Stimulated activated naive CD4-positive, alpha-beta T cell (primary cell): Measurements from ENCODE around the gene ST6GALNAC3.

Experiments
- DNase-seq, 6 experiments: peaks; one replicate each; lab custom pipeline; 2025; lab: John Stamatoyannopoulos, UW

Gene ST6GALNAC3

GRCh38 chr1:76247261-76247852 lies 172.8 kb downstream of the ST6GALNAC3 start:
- DNase-seq: no peak

- no peak for DNase-seq
These were observed 175.7 kb downstream of the ST6GALNAC3 start for GRCh38 chr1:76250271-76250670.

- no peak for DNase-seq
These were observed 177.9 kb downstream of the ST6GALNAC3 start for GRCh38 chr1:76252431-76252830.

DNA sequence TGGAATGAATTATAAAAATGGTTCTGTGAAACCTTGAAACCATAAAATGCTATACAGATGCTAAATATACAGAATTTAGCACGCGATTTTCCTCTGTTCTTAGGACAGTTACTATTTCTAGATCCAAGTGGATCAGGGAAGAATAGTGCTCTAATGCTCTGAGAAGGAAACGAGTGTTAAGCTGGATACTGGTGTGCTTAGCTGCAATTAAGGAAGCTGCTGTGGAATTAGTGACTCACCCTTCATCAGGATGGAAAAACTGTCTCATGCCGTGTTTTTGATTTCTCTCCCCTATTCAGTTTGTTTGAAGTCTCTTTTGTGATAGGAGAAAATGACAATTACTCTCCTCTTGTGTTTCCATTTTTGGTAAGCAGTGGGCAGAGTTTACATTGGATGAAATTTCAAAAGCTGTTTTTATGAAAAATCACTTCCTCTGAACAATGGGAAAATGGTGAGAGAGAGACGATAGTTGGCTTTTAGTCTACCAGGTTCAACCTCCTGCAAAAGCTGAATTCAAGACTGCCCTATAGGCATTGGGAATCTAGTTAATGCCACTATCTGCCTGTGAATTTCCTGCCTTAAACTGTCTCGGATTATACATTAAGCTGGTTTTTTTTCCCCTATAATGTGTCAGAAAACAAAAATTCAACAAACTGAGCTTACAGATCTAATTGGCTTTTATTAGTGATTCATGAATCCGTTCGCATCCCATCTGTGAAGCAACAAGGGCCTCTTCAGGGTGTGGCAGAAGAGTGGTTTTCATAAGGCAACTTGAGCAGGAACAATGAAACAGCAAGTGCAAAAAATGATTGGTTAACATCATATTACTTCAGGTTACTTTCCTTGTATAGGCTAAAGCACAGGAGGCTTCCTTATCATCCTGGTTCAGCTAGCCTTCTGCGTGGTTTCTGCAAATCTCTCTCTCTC lies 179.8 kb downstream of the ST6GALNAC3 start:
- DNase-seq: no peak

GRCh38 chr1:76256289-76257223 lies 182.0 kb downstream of the ST6GALNAC3 start:
- DNase-seq: peak in 2 of 6 experiments; percentile 14 to 36

GRCh38 chr1:76257823-76258222 lies 183.3 kb downstream of the ST6GALNAC3 start:
- DNase-seq: no peak

DNA sequence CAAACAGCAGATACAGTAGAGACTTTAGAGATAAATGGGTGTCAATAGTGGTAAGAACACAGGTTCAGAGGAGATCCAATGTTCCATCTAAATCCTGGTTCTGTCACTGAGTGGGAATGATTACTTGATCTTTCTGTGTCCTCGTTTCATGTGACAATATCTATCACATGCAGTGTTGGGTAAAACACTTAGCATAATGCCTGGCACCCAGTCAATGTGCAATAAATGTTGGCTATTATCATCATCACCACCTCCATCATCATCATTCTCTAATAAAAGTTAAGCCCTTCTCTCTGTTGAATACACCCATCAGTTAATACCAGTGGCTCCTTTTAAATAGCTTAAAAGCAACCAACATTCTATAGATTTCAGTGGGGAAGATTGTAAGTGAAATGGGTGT lies 184.7 kb downstream of the ST6GALNAC3 start:
- DNase-seq: no peak

DNA sequence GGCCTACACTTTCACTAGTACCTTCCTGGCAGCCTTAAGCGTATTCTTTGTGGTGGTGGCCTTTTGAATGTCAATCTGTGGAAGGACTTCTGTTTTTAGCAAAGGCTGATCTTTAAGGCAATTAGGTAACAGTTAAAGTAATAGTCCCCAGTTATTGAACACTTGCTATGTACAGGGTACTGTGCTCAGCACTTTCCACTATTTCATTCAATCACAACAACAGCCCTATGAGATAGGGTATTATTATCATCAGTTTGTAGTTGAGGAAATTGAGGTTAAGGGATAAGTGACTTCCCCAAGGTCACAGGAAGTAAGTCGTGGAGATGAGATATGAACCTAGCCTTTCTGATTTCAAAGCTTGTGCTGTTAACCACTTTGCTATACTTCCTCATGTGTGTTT lies 185.7 kb downstream of the ST6GALNAC3 start:
- peak in 2 of 6 experiments; percentile 6 to 15 for DNase-seq

GRCh38 chr1:76262601-76263000 lies 188.1 kb downstream of the ST6GALNAC3 start:
- no peak for DNase-seq

DNA sequence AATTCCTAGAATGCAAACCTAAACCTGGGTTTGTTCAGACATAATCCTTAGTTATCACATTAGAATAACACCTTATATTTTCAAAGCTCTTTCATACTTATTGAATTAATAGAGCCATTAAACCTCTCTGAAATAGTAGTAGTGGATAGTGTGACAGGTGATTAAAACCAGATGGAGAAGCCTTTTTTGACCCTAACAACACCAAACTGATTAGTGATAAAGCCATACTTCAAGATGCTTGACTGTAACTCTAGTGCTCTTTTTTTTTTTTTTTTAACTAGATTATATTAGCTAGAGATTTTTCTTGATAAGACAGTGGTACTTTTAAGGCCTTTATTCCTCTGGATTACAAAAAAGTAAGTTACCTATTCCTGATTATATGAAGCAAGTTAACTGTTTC lies 190.1 kb downstream of the ST6GALNAC3 start:
- no peak for DNase-seq

- no peak for DNase-seq
These were observed 192.2 kb downstream of the ST6GALNAC3 start for GRCh38 chr1:76266762-76267161.

DNA sequence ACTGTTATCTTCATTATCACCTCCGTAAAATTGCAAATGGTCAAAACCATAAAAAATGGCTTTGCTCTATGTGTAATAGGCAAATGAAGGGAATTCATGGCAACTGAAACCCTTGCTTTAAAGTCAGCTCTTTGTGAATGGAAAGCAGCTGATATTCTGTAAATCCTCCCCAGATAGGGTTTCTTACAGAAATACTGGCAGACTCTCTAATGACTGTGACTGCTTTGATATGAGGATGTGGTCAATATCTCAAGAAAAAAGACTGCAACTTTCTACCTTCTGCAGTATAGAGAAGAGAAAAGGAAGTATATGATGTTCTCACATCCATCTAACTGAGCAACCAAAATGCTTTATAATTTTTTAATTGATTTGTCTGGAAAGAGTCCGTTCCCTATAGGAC lies 193.1 kb downstream of the ST6GALNAC3 start:
- peak in 3 of 6 experiments; percentile 70 to 72 (median 71) for DNase-seq

GRCh38 chr1:76268341-76268740 lies 193.8 kb downstream of the ST6GALNAC3 start:
- DNase-seq: no peak

GRCh38 chr1:76269155-76269554 lies 194.6 kb downstream of the ST6GALNAC3 start:
- no peak for DNase-seq

DNA sequence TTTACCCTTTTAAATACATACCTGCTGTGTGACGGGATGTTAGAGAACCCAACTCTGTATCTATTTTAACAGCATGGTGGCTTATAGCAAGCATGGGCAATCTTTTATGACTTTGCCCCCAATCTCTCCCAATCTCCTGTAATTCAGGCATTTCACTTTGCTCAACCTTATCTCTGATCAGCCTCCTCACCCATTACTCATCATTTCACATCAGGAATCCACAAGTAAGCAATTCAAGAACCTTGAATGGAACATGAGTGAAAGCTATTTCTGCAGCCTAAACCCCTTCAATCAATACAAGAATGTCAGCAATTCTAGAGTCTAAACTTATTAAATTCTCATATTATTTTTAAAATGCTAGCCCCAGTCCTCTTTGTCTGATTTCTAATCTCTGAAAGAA lies 199.8 kb downstream of the ST6GALNAC3 start:
- DNase-seq: no peak

GRCh38 chr1:76274718-76275117 lies 200.2 kb downstream of the ST6GALNAC3 start:
- no peak for DNase-seq

DNA sequence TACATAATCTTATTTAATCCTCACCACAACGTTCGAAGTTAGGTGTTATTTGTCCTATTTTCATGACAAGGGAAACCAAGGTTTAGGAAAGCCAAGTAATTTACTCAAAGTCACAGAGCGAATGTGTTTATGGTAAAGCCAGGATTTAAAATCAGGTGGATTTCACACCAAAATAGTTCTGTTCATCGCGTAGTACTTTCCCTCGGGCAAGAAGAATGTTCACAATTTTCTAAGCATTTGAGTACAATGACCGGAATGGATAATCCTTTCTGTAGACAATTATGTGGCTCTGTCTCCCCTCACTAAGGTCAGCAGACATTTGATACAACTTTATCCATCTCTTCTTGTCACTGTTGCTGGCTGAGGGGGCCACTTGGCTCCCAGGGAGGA lies 204.2 kb downstream of the ST6GALNAC3 start:
- DNase-seq: no peak

- no peak for DNase-seq
These were observed 204.7 kb downstream of the ST6GALNAC3 start for GRCh38 chr1:76279101-76279748.

DNA sequence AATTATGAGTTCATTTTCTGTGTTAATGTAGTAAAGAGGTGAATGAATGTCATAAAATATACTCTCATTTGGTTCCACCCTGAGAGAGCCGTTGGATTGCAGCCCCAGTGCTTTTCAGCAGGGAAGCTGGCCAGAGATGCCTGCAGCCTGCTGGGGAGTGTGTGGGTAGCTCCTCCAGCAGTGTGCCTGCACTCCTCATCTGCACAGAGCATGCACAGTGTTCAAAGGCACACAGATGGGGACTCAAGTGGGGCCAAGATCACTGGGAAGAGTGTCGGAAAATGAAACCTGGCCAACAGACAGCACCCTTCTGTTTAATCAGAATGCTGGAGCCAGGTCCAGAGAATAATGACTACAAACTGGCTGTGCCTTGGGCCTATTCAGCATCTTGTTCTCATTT lies 206.8 kb downstream of the ST6GALNAC3 start:
- DNase-seq: no peak

GRCh38 chr1:76284842-76285241 lies 210.3 kb downstream of the ST6GALNAC3 start:
- DNase-seq: no peak

DNA sequence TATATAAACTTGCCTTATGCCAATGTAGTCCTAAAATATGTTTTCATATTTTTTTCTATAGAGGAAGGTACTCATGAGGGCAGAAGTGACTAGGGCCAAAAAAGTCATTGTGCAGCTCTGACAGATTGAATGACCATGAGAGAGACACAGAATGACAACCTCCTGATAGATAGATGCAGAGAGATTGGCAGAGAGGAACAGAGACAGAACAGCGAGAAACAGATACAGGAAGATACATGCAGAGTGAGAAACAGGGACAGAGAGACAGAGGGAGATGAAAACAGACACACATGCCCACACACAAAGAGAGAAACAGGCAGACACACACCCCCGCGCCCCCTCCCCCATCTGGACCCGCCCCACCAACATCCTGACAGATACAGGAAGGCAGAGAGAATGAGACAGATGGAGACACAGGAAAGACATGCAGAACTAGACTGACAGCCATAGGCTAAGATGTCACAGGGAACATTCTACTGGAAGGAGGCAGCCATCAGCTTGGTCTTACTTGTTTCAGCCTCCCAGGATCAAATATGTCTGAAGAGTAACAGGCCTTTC lies 211.1 kb downstream of the ST6GALNAC3 start:
- DNase-seq: peak in 4 of 6 experiments; percentile 13 to 67 (median 53)
